Kidney capillary endothelial cell (primary cell): Measurements from ENCODE around the gene ADAMTSL1.

Source experiments
- DNase-seq: peaks from one replicate; pipeline ENCODE4 v3.0.0-alpha.2; 2018; ENCODE audit warnings: low spot score

The ADAMTSL1 gene

DNA sequence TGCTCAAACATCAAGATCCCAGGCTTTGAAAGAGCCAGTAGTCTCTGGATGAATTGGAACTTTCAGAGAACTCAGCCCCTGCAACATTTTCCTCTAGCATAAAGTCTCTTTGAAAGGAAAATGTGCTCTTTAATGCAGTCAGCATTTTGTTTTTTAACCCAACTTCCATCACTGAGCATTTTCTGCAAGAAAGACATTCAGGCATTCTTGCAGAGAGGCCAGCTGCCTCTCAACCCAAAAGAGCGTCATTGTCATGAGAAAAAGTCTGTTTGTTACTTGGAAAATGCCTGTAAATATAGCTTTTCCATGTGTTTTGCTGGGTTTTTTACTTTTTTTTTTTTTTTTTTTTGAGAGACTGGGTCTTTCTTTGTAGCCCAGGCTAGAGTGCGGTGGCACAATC is 225.0 kb downstream of the ADAMTSL1 start:
- no peak for DNase-seq

DNA sequence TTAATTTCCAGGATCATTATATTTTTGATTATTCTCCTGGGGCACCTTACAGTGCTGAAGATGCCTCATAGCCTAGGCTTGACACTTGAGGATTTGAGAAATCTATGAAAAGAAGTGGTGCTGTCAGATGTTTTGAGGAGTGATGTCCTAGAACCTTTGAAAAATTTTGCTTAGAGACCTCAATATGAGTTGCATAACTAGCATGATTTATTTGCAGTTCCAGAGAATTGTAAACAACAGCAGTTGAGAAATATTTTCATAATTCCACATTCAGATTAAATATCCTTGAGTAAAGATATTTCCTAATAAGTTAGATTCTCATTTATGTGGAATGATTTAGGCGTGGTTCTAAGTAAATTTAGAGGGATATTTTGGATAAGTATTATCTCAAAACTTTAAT is 225.8 kb downstream of the ADAMTSL1 start:
- no peak for DNase-seq

DNA sequence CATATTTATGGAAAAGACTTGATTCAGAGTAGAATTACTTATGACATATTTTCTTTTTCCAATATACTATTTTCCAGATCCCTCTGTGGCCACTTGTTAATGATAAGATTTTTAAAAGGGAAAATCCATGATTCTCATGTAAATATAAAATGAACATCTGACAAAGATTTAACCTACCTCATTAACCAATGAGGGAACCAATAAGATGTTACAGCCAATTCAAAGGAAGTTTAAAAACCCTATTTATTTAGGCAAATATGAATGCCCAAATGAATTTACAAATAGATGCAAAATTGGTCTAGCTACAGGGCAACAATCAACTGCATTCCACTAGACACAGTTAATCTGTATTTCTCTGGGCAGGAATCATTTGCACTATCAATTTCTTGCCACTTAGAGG is 226.8 kb downstream of the ADAMTSL1 start:
- no peak for DNase-seq

DNA sequence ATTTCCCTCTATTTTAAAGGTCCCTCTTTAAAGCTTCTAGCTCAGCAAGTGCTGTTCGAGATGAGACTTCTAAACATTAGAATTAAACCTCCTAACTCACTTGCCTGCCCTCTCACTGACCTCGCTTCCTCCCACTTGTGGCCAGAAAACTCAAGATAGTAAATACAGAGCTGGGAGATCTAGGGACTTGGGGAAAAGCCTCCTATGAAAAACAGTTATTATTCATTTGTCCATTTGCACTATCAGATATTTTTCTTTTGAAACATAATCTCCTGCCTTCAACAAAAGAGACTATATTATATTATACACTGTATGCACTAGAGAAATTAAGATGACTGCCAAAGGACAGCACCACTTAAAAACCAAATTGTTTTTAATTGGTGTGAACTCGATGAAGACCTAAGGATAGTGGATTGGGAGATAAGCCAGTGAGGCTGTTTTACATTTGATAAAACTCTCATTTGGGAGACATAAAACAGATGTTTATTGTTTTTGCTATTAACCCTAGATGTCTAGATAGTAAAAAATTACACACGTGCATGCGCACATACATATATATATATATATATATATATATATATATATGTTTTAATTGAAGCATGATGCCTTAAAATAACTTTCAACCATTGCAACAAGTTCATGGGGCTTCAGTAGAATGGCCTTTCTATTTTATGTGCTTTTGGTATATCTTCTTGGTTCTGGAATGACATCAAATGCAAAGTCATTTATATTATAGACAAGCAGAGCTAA is 229.4 kb downstream of the ADAMTSL1 start:
- no peak for DNase-seq

DNA sequence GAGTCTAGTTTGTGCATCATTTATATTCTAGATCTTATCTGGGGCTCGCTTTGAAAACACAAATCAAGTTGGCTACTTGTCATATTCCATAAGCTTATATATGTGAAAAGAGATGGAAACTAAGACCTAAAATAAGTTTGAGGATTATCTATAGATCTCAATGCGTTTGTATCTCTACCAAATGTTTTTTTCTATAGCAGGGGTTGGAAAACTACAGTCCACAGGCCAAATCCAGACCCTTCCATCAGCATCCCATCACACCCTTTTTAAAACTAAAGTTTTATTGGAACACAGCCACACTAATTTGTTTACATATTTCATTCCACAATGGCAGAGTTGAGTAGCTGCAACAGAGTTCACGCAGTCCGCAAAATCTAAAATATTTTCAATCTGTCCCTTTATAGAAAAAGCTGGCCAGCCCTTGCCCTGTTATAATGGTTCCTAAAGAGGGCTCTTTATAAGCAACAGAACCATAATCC is 230.0 kb downstream of the ADAMTSL1 start:
- no peak for DNase-seq

DNA sequence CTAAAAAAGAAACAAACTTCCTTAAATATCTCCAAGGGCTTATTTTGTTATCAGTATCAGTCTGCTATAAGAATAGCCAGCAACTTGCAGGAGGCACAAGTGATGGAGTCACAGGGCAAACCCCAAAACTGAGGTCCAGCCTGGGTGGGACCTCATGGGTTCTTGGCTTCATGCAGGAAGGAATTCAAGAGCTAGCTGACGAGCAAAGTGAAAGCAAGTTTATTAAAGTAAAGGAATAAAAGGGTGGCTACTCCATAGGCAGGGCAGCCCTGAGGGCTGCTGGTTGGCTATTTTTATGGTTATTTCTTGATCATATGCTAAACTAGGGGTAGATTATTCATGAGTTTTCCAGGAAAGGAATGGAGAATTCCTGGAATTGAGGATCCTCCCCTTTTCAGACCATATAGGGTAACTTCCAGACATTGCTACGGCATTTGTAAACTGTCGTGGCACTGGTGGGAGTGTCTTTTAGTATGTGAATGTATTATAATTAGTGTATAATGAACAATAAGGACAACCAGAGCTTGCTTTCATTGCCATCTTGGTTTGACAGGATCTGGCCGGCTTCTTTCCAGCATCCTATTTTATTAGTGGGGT is 231.9 kb downstream of the ADAMTSL1 start:
- no peak for DNase-seq

DNA sequence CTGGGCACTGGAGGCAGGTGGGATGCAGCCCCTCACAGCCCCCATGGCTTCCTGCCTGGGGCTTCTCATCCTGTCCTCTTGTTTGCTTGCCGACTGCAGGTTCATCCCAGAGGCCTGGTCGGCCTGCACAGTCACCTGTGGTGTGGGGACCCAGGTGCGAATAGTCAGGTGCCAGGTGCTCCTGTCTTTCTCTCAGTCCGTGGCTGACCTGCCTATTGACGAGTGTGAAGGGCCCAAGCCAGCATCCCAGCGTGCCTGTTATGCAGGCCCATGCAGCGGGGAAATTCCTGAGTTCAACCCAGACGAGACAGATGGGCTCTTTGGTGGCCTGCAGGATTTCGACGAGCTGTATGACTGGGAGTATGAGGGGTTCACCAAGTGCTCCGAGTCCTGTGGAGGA is 232.7 kb downstream of the ADAMTSL1 start:
- DNase-seq, result no peak

DNA sequence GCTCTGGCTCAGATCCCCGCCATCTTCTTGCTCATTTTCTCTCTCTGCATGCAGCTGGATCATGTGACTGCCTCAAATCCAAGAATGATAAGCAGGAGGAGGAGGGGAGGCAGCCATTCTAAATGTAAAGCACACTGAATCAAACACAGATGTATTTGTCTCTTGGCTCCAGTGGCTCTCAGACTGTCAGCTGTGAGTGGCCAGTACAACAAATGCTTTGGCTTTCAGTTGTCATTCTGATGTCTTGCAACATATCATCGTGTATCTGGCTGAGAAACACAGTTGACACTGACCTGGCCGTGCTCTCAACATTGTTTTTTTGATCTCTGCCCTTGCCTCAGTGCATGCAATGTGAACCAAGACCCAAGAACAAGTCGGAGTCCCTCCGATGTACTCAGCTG is 233.1 kb downstream of the ADAMTSL1 start:
- no peak for DNase-seq

DNA sequence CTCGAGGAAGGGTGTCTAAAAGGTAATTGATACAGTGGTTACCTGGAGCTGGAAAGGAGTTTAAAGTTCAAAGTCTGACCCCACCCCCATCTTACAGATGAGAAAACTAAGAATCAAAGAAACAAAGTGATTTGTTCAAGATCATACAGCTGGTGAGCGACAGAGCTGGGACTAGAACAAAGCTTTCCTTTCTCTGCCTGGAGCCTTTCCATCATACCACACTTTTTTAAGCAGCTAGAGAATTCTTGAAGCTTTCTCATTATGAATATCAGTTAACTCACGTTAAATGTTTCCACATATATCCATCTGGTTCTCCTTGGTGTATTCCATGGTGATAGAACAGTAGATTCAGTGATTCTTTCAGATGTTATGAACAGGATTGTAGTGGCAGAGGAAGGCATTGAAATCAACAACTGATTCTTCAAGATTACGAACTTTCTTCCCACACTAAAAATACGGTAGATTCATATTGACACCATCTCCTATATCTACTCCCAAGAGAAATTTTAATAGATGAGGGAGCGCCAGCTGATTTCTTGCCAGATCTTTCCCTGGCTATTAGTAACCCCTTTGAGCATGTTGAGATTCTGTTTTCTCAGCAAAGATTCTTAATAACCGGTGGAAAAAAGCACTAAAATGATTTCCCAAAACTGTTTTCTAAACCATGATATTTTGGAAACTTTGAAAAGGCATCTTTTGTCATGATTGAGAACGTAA is 233.7 kb downstream of the ADAMTSL1 start:
- no peak for DNase-seq

DNA sequence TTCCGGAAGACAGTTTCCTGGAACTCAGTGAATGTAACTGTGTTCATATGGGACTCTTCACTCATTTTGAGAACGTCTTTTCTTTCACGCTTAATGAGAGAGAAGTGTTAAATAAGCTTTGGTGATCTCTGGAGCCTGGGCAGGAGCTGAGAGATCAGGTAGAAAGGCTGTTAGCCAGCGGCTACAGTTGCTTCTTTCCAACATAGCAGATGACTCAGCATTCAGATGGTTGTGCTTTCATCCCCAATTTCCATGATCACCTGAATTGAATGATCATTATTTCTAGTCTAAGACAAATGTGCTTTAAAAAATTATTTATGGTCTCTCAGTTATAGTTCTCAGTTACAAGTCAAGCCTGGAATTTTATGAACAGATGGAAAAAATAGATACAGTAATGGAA is 234.5 kb downstream of the ADAMTSL1 start:
- no peak for DNase-seq

DNA sequence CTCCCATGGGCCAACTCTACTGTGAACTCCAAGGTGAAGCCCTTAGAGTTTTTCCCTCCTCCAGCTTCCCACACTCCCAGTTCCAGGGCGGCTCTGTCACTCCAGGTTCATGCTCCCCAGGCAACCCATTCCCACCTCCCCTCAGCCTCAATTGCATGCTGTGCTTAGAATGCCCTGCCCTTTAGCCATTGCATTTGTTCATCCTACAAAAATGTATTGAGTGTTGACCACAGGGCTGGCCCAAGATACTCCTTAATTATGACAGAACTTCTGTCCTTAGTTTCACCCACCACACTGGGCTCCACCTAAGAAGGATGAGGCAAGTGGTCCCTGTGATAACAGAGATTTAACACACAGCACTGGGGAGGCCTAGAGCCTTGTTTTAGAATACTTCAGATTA is 236.1 kb downstream of the ADAMTSL1 start:
- no peak for DNase-seq

DNA sequence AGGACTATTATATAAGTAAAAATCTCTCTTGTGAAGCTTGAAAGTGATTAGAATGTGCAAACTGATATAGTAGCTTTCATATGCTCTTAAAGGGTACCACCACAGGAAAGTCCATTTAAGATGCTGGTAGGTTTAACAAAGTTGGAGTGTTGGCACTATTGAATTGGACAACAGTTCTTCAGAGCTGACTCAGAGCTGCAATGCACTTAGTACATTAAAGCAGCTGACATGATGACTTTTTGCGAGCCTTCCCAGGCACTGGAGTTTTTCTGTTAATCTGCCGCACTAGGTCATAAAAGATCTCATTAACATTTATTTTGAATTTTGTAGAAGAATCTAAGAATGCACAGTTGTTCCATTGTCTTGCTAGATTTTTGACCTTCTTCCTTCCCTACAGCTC is 243.8 kb downstream of the ADAMTSL1 start:
- no peak for DNase-seq

DNA sequence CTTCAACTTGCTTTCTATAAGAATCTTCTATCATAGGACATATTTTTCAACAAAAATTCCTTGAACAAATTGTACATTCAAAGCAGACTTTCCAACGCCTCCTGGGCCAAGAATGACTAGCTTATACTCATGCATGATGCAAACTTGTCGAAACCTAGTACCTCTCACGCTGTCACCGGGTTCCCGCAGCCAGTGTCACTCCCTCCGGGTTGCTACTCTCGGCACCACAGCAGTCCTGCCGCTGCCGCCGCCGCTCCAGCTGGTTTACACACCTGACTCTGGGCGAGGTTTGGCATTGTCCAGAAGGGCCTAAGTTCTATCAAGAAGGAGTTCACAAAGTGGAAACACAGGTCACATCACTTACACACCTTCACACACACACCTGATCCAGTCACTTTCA is 244.4 kb downstream of the ADAMTSL1 start:
- DNase-seq, result no peak

DNA sequence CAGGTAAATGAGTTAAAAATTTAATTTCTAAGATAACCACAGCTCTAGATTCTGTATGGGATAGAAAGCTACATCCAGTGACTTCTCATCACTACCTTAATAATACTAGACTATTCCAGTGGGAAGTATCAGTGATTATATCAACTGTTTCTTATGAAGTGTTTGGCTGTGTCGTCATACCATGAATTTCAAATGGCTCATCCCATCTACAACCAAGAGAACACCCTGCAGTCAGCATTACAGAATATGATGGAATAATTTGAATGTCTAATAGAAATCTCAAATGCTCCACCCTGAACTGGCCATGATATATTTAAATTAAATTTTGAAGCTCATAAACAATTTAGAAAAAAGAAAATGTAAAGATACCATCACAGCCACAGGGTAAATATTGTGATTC is 245.0 kb downstream of the ADAMTSL1 start:
- no peak for DNase-seq

DNA sequence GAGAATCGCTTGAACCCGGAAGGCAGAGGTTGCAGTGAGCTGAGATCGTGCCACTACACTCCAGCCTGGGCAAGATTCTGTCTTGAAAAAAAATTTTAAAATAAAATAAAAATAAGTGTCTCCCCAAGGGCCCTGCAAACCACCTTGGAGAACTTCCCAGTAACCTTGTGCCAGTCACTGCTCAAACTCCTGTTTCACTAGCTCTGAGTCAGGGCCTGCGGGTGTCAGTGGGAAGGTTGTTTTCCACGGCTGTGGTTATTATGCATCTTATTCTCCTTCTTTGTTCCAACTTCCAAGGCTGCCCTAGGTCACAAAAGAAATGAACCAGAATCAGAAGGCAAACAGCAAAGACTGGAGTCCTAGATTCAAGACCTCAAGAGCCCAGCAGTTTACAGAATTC is 246.7 kb downstream of the ADAMTSL1 start:
- DNase-seq, result no peak

DNA sequence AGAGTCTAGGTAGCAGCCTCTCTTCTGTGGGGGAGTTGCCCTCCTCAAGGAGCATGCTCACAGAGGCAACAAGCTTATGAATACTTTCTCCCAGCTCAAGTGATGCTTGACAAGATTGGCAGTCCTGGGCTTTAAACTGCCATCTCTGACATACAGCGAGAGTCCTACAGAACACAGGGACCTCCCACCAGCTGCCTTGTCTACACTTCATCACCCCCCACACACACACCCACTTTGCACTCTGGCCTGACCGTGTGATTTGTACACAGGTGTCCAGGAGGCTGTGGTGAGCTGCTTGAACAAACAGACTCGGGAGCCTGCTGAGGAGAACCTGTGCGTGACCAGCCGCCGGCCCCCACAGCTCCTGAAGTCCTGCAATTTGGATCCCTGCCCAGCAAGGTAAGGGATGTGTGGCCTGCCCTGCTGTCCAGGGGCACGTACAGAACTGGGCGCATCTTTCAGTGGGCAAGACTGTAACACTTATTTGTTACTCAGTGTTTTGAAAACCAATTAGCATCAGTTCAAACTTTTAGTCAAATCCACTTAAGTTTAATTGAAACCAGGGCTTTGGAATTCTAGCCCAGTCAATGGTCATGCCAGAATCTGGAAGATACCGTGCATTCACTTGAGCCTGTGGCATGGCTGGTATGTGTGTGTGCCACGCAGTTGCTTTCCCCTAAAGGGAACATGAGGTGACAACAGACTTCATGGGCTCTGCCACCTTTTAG is 247.5 kb downstream of the ADAMTSL1 start:
- DNase-seq, result no peak

DNA sequence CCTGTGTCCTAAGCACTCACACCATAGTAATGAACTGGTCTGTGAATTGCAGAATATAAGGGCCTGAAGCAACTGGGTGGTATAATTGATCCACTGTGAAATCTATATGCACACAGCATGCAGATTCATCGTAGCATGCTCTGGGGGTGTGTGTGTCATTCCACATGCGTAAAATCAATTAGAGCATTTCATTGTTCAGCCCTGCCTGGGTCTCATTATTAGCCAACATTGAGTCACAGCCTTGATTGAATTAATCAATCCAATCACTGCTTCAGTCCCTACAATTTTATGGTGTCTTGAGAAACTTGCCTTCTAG is 248.0 kb downstream of the ADAMTSL1 start:
- no peak for DNase-seq

DNA sequence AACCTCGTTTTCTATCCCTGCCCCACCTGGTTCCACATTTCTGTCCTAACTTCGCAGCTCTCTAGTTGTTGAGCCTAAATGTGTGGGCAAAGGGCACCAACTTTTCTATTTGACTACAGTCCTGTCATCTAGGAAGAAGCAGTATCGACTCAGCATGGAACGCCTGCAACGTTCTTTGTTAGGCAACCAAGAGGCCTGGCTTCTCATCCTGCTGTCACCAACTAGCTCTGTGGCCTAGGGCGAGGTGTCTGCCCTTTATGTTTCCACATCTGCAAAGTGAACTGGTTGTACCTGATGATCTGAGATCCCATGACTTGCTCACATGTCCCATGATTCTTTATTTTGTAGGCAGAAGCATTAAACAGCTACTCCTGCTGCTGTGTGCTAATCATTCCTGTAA is 248.9 kb downstream of the ADAMTSL1 start:
- DNase-seq, result no peak

DNA sequence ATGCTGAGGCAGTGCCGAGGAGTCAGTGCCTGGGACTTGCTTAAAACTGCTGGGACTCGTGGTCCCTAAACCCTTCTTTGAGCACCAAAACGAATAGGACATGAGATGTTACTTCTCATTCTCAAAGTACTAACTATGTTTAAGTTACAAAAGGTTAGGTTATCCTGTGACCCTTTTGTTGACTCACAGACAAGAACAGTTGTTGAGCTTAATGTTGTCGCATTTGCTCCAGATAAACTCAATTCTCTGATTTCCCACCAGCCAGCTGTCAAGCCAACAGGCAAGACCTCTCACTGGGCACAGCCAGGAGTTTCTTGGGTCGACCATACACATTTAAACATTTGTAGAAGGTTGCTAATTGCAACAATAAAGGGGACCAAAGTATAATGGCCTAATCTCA is 249.4 kb downstream of the ADAMTSL1 start:
- no peak for DNase-seq

DNA sequence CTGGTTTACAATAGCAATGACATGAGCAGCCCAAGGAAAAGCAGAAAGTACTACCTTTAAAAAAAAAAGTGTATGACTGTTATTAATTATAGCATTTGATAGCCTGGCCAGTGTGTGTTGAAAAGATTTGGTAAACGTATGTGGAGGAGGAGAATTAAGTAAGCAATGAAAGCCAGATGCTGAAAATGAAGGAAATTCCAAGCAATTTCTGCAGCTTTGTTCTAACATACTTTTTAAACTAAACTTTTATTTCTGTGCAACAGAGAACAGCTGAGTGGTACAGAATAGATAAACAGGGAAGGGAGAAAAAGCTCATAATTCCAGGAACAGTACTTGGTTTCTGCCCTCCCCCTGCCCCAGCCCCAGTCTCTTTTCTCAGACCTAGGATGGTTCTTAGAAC is 252.6 kb downstream of the ADAMTSL1 start:
- no peak for DNase-seq

DNA sequence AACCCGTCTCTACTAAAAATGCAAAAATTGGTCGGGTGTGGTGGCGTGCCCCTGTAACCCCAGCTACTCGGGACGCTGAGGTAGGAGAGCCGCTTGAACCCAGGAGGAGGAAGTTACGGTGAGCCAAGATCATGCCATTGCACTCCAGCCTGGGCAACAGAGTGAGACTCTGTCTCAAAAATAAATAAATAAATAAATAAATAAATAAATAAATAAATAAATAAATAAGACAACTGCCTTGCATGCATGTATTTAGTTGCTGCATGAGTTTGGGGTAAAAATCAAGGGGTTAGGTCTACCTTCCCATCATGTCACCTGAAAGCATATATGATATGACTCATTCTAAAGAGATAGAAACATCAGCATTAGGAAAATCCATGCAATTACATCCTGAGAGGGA is 254.0 kb downstream of the ADAMTSL1 start:
- no peak for DNase-seq

DNA sequence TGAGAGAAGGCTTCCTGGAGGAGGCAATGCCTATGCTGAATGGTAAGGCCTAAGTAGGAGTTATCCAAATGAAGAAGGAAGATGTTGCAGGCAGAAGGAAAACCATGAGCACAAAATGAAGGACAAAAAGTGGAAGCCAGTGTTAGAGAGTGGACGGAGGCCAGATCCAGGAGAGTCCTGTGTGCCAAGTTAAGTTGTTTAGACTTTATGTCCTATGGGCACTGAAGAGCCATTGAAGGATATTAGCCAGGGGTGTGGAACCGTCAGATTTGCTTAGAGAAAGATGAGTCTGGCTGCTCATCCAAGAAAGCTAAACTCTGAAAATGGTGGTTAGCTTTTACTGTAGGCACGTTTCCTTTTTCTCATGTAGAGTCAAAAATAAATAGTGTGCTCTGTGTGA is 254.7 kb downstream of the ADAMTSL1 start:
- no peak for DNase-seq

DNA sequence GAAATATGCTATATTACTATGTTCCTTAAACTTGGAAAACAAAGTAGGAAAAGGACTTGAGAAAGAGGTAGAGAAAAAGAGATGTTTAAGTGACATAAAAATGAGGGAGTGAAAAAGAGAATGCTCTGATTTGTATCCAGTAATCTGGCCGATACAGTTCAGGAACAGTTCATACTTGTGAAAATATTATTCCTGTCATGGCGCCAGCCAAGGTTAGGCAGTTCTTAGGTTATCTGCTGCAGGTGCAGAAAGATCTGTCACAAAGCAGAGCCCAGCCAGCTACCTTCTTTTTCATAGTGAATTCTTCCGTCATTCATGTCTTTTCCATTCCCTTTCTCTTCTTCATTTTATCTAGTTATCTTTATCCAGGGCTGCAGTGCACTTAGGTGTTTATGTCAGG is 256.3 kb downstream of the ADAMTSL1 start:
- DNase-seq, result no peak
